Body of pancreas (tissue), 4 donors: ENCODE data around the gene ADCY2.

Experiments
- CTCF ChIP-seq, 7 experiments: fragments of 450-650 bp in 4 of 7; fragments of 200-600 bp in 3 of 7; sonication (generic) in 3 of 7; IDR thresholded peaks; one replicate each; pipeline ENCODE4 v1.5.1; 2016 to 2019; ENCODE audit warnings: antibody characterized with exemption in 7 of 7
- POLR2A ChIP-seq, 3 donors: fragments of 450-650 bp; IDR thresholded peaks; one replicate each; pipeline ENCODE4 v1.6.1; 2016; ENCODE audit warnings: antibody characterized with exemption in 3 of 3, mild to moderate bottlenecking in 2 of 3

DNA sequence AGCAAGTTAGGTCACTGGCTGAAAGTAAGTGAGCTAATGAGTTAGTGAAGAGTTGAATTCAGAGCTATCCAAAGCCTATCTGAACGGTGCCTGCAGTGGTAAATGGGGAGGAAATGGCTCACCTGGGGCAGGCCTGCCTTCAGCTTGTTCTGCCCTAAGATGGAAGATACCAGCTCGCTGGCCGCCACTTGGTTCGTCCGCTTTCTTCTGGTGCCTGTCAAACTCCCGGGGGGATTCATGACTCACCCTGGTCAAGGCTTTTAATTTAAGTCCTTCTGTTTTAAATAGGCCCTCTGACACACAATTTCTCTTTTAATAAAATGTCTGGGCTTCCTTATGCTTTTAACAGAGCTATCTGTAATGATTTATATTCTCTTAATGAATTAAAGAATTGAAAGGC lies 376.2 kb downstream of the ADCY2 start:
- TF ChIP-seq CTCF (IDR thresholded peaks at IDR 0.05) (no peak), POLR2A (IDR thresholded peaks at IDR 0.05) (no peak)
